Activated naive CD8-positive, alpha-beta T cell treated with anti-CD3 and anti-CD28 coated beads, Interleukin-2, amount 10 ng/mL, durations not matched to agents 7 days and 5 days (primary cell): ENCODE results near the gene ZNF236. TPM values are rescaled to one million over a fixed set of nuclear protein-coding genes. Genes with fewer than 3 reads are reported as not detected.
"Not testable (repeated sequence)": the region's sequence is repeated elsewhere in the genome, so short reads cannot be mapped to it uniquely, and the experiment has no call there.

Source experiments
- ATAC-seq: fragments of 150-1000 bp; cut with Tn5 transposase; one replicate; pipeline ENCODE4 v1.10.0; 2021; ENCODE audit warnings: low read depth, moderate library complexity
- POLR2A ChIA-PET: fragments of 350-600 bp; sonication (Branson Sonifier 250); formaldehyde crosslinking; loops from one replicate; lab custom pipeline; 2021; ENCODE audit warnings: antibody characterized with exemption; lab: Charles Lee
- DNase-seq: peaks from one replicate; pipeline ENCODE4 v3.0.0; 2021
- H3K27ac Mint-ChIP-seq: one replicate; pipeline ENCODE4 v1.8.0; 2022; ENCODE audit warnings: mild to moderate bottlenecking, mixed read lengths
- H3K27me3 Mint-ChIP-seq: one replicate; pipeline ENCODE4 v1.8.0; 2022; ENCODE audit warnings: mild to moderate bottlenecking, moderate library complexity, mixed read lengths
- H3K36me3 Mint-ChIP-seq: one replicate; pipeline ENCODE4 v1.8.0; 2021; ENCODE audit warnings: mild to moderate bottlenecking, mixed read lengths
- H3K4me1 Mint-ChIP-seq: one replicate; pipeline ENCODE4 v1.8.0; 2021; ENCODE audit warnings: mixed read lengths
- H3K4me3 Mint-ChIP-seq: one replicate; pipeline ENCODE4 v1.8.0; 2022; ENCODE audit warnings: mild to moderate bottlenecking, moderate library complexity, mixed read lengths
- H3K9me3 Mint-ChIP-seq: one replicate; pipeline ENCODE4 v1.8.0; 2021; ENCODE audit warnings: mixed read lengths
- total RNA-seq, 2 experiments: library from RNA; stranded (reverse); gene quantifications; one replicate each; pipeline ENCODE4 v1.2.3, GENCODE V29; 2021

Gene ZNF236
- total RNA-seq, 2 experiments from 2014 or later = 23.7 to 25.5 TPM

GRCh38 chr18:76805221-76805620, 17.1 kb upstream of the ZNF236 start:
- H3K4me3 Mint-ChIP-seq = no peak overlapping the region
- POLR2A ChIA-PET = no interaction called here
- peaks cover 13% of the 10 kb centered on the region for H3K27me3 Mint-ChIP-seq
- DNase-seq (no peak), ATAC-seq (no peak)
- peaks cover 9% of the 10 kb centered on the region for H3K4me1 Mint-ChIP-seq
- H3K9me3 Mint-ChIP-seq = no peaks in the 10 kb centered on the region
- H3K36me3 Mint-ChIP-seq = no peaks in the 10 kb centered on the region
- no peak overlapping the region for H3K27ac Mint-ChIP-seq

- POLR2A ChIA-PET = interaction anchor here (0.6 kb wide), 1 partner anchor 41 kb away, joined by 5 read pairs; no protein-coding TSS in a partner anchor
- Mint-ChIP-seq H3K36me3 (peaks cover 2% of the 10 kb centered on the region), H3K27ac (no peak overlapping the region), H3K9me3 (no peaks in the 10 kb centered on the region), H3K4me3 (no peak overlapping the region), H3K4me1 (peaks cover 9% of the 10 kb centered on the region), H3K27me3 (peaks cover 5% of the 10 kb centered on the region)
- DNase-seq = no peak
- no peak for ATAC-seq
These were observed 16.1 kb upstream of the ZNF236 start for GRCh38 chr18:76806301-76806700.

- Mint-ChIP-seq H3K36me3 (peaks cover 2% of the 10 kb centered on the region), H3K4me3 (no peak overlapping the region), H3K27me3 (no peaks in the 10 kb centered on the region), H3K27ac (no peak overlapping the region), H3K9me3 (no peaks in the 10 kb centered on the region), H3K4me1 (peaks cover 7% of the 10 kb centered on the region)
- DNase-seq = no peak
- ATAC-seq = no peak
- POLR2A ChIA-PET = interaction anchor here (0.7 kb wide), 1 partner anchor 51 kb away, joined by 3 read pairs; no protein-coding TSS in a partner anchor
These were observed 13.8 kb upstream of the ZNF236 start for GRCh38 chr18:76808561-76808960.

GRCh38 chr18:76811530-76811929, 10.8 kb upstream of the ZNF236 start:
- not testable (repeated sequence) for H3K9me3 Mint-ChIP-seq, H3K4me3 Mint-ChIP-seq, ATAC-seq, H3K27ac Mint-ChIP-seq, H3K27me3 Mint-ChIP-seq, H3K4me1 Mint-ChIP-seq, DNase-seq
- POLR2A ChIA-PET = interaction anchor here (0.7 to 0.8 kb wide), 2 partner anchors 10 to 137 kb away, joined by 3 read pairs; partner anchors contain the start of gene ZNF236
- peaks cover 12% of the 10 kb centered on the region for H3K36me3 Mint-ChIP-seq

GRCh38 chr18:76814256-76814655, 8.1 kb upstream of the ZNF236 start:
- POLR2A ChIA-PET = no interaction called here
- Mint-ChIP-seq H3K4me1 (peaks cover 6% of the 10 kb centered on the region), H3K27ac (no peak overlapping the region), H3K27me3 (no peaks in the 10 kb centered on the region), H3K36me3 (peaks cover 21% of the 10 kb centered on the region), H3K9me3 (no peaks in the 10 kb centered on the region), H3K4me3 (no peak overlapping the region)
- ATAC-seq (no peak), DNase-seq (no peak)

GRCh38 chr18:76816127-76816526, 6.2 kb upstream of the ZNF236 start:
- Mint-ChIP-seq H3K27ac (no peak overlapping the region), H3K27me3 (no peaks in the 10 kb centered on the region), H3K4me1 (peaks cover 16% of the 10 kb centered on the region), H3K36me3 (peaks cover 28% of the 10 kb centered on the region), H3K4me3 (no peak overlapping the region), H3K9me3 (no peaks in the 10 kb centered on the region)
- no peak for DNase-seq
- no peak for ATAC-seq
- POLR2A ChIA-PET = no interaction called here

- ATAC-seq (no peak), DNase-seq (no peak)
- H3K36me3 Mint-ChIP-seq = peaks cover 28% of the 10 kb centered on the region
- H3K9me3 Mint-ChIP-seq = no peaks in the 10 kb centered on the region
- H3K27me3 Mint-ChIP-seq = no peaks in the 10 kb centered on the region
- POLR2A ChIA-PET = interaction anchor here (0.6 kb wide), 1 partner anchor 1816 kb away, joined by 3 read pairs; no protein-coding TSS in a partner anchor
- H3K4me3 Mint-ChIP-seq = no peak overlapping the region
- peaks cover 16% of the 10 kb centered on the region for H3K4me1 Mint-ChIP-seq
- no peak overlapping the region for H3K27ac Mint-ChIP-seq
These were observed 4.3 kb upstream of the ZNF236 start for GRCh38 chr18:76817888-76818611.

GRCh38 chr18:76819411-76820136, 2.8 kb upstream of the ZNF236 start:
- POLR2A ChIA-PET = interaction anchor here (0.7 kb wide), 1 partner anchor 132 kb away, joined by 3 read pairs; no protein-coding TSS in a partner anchor
- DNase-seq (no peak), ATAC-seq (no peak)
- Mint-ChIP-seq H3K36me3 (peaks cover 26% of the 10 kb centered on the region), H3K4me3 (peak overlapping the region; percentile 96), H3K9me3 (no peaks in the 10 kb centered on the region), H3K4me1 (peaks cover 25% of the 10 kb centered on the region), H3K27me3 (no peaks in the 10 kb centered on the region), H3K27ac (no peak overlapping the region)

GRCh38 chr18:76821356-76821874, 942 bp upstream of the ZNF236 start:
- Mint-ChIP-seq H3K4me1 (peaks cover 33% of the 10 kb centered on the region), H3K27me3 (no peaks in the 10 kb centered on the region), H3K36me3 (peaks cover 18% of the 10 kb centered on the region), H3K4me3 (peak overlapping the region; percentile 96), H3K27ac (peak overlapping the region; percentile 96), H3K9me3 (no peaks in the 10 kb centered on the region)
- POLR2A ChIA-PET = interaction anchor here (0.8 to 2.4 kb wide), 6 partner anchors 10 to 347 kb away, joined by 3 to 5 read pairs (median 3); partner anchors contain the start of gene MBP
- DNase-seq (no peak), ATAC-seq (no peak)

- Mint-ChIP-seq H3K4me3 (peak overlapping the region; percentile 96), H3K27me3 (no peaks in the 10 kb centered on the region), H3K36me3 (peaks cover 18% of the 10 kb centered on the region), H3K27ac (peak overlapping the region; percentile 96), H3K9me3 (no peaks in the 10 kb centered on the region), H3K4me1 (peaks cover 33% of the 10 kb centered on the region)
- DNase-seq = peak; percentile 81
- POLR2A ChIA-PET = interaction anchor here (0.8 to 2.4 kb wide), 10 partner anchors 10 to 347 kb away, joined by 3 to 7 read pairs (median 3); partner anchors contain the start of gene MBP
- peak; percentile 58 for ATAC-seq
These were observed 367 bp upstream of the ZNF236 start for GRCh38 chr18:76821875-76822505.

GRCh38 chr18:76823161-76823538, 793 bp downstream of the ZNF236 start:
- peak overlapping the region; percentile 77 for H3K27ac Mint-ChIP-seq
- H3K9me3 Mint-ChIP-seq = no peaks in the 10 kb centered on the region
- H3K4me3 Mint-ChIP-seq = peak overlapping the region; percentile 84
- peaks cover 37% of the 10 kb centered on the region for H3K4me1 Mint-ChIP-seq
- H3K27me3 Mint-ChIP-seq = no peaks in the 10 kb centered on the region
- DNase-seq (no peak), ATAC-seq (no peak)
- H3K36me3 Mint-ChIP-seq = peaks cover 15% of the 10 kb centered on the region
- POLR2A ChIA-PET = interaction anchor here (0.6 to 1.3 kb wide), 2 partner anchors 36 to 240 kb away, joined by 3 to 4 read pairs; no protein-coding TSS in a partner anchor

GRCh38 chr18:76823587-76824011, 1.2 kb downstream of the ZNF236 start:
- Mint-ChIP-seq H3K27me3 (no peaks in the 10 kb centered on the region), H3K27ac (peak overlapping the region; percentile 77), H3K4me1 (peaks cover 34% of the 10 kb centered on the region), H3K36me3 (peaks cover 11% of the 10 kb centered on the region), H3K4me3 (peak overlapping the region; percentile 84), H3K9me3 (no peaks in the 10 kb centered on the region)
- POLR2A ChIA-PET = interaction anchor here (0.6 to 1.3 kb wide), 2 partner anchors 36 to 239 kb away, joined by 3 to 4 read pairs; no protein-coding TSS in a partner anchor
- DNase-seq (no peak), ATAC-seq (no peak)
